CD8-positive, alpha-beta memory T cell (primary cell): ENCODE data around the gene PLCG2. TPM values are rescaled to one million over a fixed set of nuclear protein-coding genes. Genes with fewer than 3 reads are reported as not detected.
A peak's percentile ranks its signal among the peaks of the same experiment; 100 is the strongest.

ENCODE experiments used
- CTCF ChIA-PET: fragments of 350-600 bp; sonication (Branson Sonifier 250); formaldehyde crosslinking; loops from one replicate; lab custom pipeline; 2021; ENCODE audit warnings: antibody characterized with exemption; lab: Charles Lee
- POLR2A ChIA-PET: fragments of 350-600 bp; sonication (Branson Sonifier 250); formaldehyde crosslinking; loops from one replicate; lab custom pipeline; 2021; ENCODE audit warnings: antibody characterized with exemption; lab: Charles Lee
- DNase-seq, 5 donors: peaks; one replicate each; pipeline versions ENCODE4 v3.0.0 to v3.0.0-alpha.2; 2020 to 2022; ENCODE audit warnings: mixed read lengths in 1 of 5
- H3K27ac ChIP-seq: one replicate; pipeline ENCODE4 v1.7.0; 2013; ENCODE audit warnings: low read depth, mild to moderate bottlenecking, low read length, moderate library complexity
- H3K27me3 ChIP-seq: 2 replicates; pipeline ENCODE4 v1.7.0; 2013; ENCODE audit warnings: low read length, mild to moderate bottlenecking; ENCODE audit not compliant: insufficient read depth, poor library complexity, severe bottlenecking
- H3K36me3 ChIP-seq: 2 replicates; pipeline ENCODE4 v1.7.0; 2013; ENCODE audit warnings: mild to moderate bottlenecking, low read length, moderate library complexity; ENCODE audit not compliant: insufficient read depth
- H3K4me1 ChIP-seq: 2 replicates; pipeline ENCODE4 v1.7.0; 2013; ENCODE audit warnings: mild to moderate bottlenecking, low read length, moderate library complexity; ENCODE audit not compliant: insufficient read depth
- H3K4me3 ChIP-seq: 2 replicates; pipeline ENCODE4 v1.7.0; 2013; ENCODE audit warnings: mild to moderate bottlenecking, low read length
- H3K9me3 ChIP-seq: 2 replicates; pipeline ENCODE4 v1.7.0; 2013; ENCODE audit warnings: mild to moderate bottlenecking, low read length
- H3K27ac Mint-ChIP-seq, 8 donors: one replicate each; pipeline ENCODE4 v1.8.0; 2020 to 2021; ENCODE audit warnings: mixed read lengths in 8 of 8, mild to moderate bottlenecking in 6 of 8, inconsistent platforms in 3 of 8, moderate library complexity in 3 of 8
- H3K27me3 Mint-ChIP-seq, 2 donors: one replicate each; pipeline ENCODE4 v1.8.0; 2020 to 2021; ENCODE audit warnings: mixed read lengths in 2 of 2, mild to moderate bottlenecking in 1 of 2, moderate library complexity in 1 of 2
- H3K36me3 Mint-ChIP-seq, 3 donors: one replicate each; pipeline ENCODE4 v1.8.0; 2020 to 2021; ENCODE audit warnings: mixed read lengths in 3 of 3, inconsistent platforms in 1 of 3, mild to moderate bottlenecking in 1 of 3
- H3K4me1 Mint-ChIP-seq, 3 donors: one replicate each; pipeline ENCODE4 v1.8.0; 2020 to 2021; ENCODE audit warnings: mixed read lengths in 3 of 3, inconsistent platforms in 1 of 3, mild to moderate bottlenecking in 1 of 3
- H3K4me3 Mint-ChIP-seq, 7 donors: one replicate each; pipeline ENCODE4 v1.8.0; 2020 to 2021; ENCODE audit warnings: mixed read lengths in 7 of 7, mild to moderate bottlenecking in 6 of 7, moderate library complexity in 4 of 7, inconsistent platforms in 2 of 7
- H3K9me3 Mint-ChIP-seq, 5 donors: one replicate each; pipeline ENCODE4 v1.8.0; 2020 to 2022; ENCODE audit warnings: mixed read lengths in 5 of 5, mild to moderate bottlenecking in 3 of 5, moderate library complexity in 2 of 5, inconsistent platforms in 1 of 5
- polyA plus RNA-seq: library from polyadenylated mRNA; unstranded; fragments of 300-500 nt; fragmentation: Illumina TruSeq; gene quantifications from one replicate; pipeline ENCODE4 v1.2.3, GENCODE V29; 2021
- total RNA-seq, 2 experiments: library from RNA; stranded (reverse); gene quantifications; one replicate each; pipeline ENCODE4 v1.2.3, GENCODE V29; 2021

PLCG2 gene
- total and polyA plus RNA-seq, 3 experiments from 2014 or later: 5.4 to 16.2 (median 14.2) TPM

DNA sequence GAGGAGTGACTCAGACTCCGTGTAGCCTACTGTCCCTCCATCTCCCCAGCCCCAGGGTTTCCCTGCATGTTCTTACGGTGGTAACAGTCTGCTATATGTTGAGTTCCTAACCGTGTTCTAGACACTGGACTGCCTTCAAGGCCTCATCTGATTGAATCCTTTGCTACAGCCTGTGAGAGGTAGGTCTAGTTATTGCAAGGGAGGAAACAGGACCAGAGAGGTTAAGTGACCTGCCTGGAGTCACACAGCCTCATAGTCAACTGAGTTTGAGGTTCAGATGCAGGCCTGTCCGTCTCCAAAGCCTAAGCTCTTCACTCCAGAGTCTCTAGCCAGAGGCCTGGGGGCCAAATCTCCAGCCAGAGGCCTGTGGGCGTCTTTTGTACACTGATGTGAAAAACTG, 134.1 kb downstream of the PLCG2 start:
- Mint-ChIP-seq H3K9me3 (no peaks in the 10 kb centered on the region), H3K27ac (peak overlapping the region in 1 of 8 donors; percentile 61), H3K4me3 (no peak overlapping the region), H3K27me3 (no peaks in the 10 kb centered on the region), H3K4me1 (no peaks in the 10 kb centered on the region), H3K36me3 (peaks cover 0 to 34% (median 0%) of the 10 kb centered on the region in 3 donors)
- Histone ChIP-seq H3K36me3 (no peaks in the 10 kb centered on the region), H3K4me1 (no peaks in the 10 kb centered on the region), H3K4me3 (no peak overlapping the region), H3K27ac (no peak overlapping the region), H3K27me3 (no peaks in the 10 kb centered on the region), H3K9me3 (no peaks in the 10 kb centered on the region)
- no peak for DNase-seq
- ChIA-PET POLR2A (no interaction called here), CTCF (no interaction called here)

DNA sequence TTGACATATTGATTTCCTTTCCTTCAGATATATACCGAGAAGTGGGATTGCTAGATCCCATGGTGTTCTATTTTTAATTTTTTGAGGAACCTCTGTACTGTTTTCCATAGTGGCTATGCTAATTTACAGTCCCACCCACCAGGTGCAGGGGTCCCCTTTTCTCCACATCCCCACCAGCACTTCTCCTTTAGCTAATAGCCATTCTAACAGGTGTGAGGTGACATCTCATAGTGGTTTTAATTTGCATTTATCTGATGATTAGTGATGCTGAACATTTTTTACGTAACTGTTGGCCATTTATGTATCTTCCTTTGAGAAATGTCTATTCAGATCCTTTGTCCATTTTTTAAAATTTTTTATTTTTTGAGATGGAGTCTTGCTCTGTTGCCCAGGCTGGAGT, 138.3 kb downstream of the PLCG2 start:
- ChIA-PET CTCF (no interaction called here), POLR2A (no interaction called here)
- no peaks in the 10 kb centered on the region for H3K9me3 Mint-ChIP-seq
- H3K27ac Mint-ChIP-seq: peak overlapping the region in 1 of 8 donors; percentile 63
- H3K4me1 Mint-ChIP-seq: no peaks in the 10 kb centered on the region
- Histone ChIP-seq H3K27ac (no peak overlapping the region), H3K9me3 (no peaks in the 10 kb centered on the region), H3K36me3 (no peaks in the 10 kb centered on the region), H3K4me1 (no peaks in the 10 kb centered on the region), H3K4me3 (no peak overlapping the region), H3K27me3 (no peaks in the 10 kb centered on the region)
- H3K36me3 Mint-ChIP-seq: peaks cover 0 to 57% (median 13%) of the 10 kb centered on the region in 3 donors
- no peak for DNase-seq
- no peaks in the 10 kb centered on the region for H3K27me3 Mint-ChIP-seq
- no peak overlapping the region for H3K4me3 Mint-ChIP-seq

DNA sequence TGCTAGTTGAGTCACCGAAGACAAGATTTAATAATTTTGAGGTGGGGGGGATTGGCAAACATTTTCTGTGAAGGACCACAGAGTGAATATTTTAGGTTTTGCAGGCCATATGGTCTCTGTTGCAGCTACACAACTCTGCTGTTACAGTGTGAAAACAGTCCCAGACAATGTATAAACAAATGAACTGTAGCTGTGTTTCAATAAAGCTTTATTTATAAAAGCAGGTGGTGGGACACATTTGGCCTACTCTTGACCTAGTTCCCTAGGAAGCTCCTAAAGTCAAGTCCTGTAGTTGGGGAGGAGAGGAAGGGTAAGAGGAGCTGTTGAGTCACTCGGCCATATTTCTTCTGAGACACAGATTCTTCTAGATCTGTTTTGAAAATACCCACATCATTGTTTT, 139.8 kb downstream of the PLCG2 start:
- no peaks in the 10 kb centered on the region for H3K36me3 ChIP-seq
- Mint-ChIP-seq H3K4me3 (no peak overlapping the region), H3K36me3 (peaks cover 0 to 55% (median 13%) of the 10 kb centered on the region in 3 donors), H3K9me3 (no peaks in the 10 kb centered on the region), H3K4me1 (no peaks in the 10 kb centered on the region), H3K27ac (no peak overlapping the region), H3K27me3 (no peaks in the 10 kb centered on the region)
- H3K9me3 ChIP-seq: no peaks in the 10 kb centered on the region
- ChIA-PET POLR2A (no interaction called here), CTCF (no interaction called here)
- H3K4me3 ChIP-seq: no peak overlapping the region
- no peaks in the 10 kb centered on the region for H3K4me1 ChIP-seq
- H3K27me3 ChIP-seq: no peaks in the 10 kb centered on the region
- no peak overlapping the region for H3K27ac ChIP-seq
- no peak for DNase-seq

DNA sequence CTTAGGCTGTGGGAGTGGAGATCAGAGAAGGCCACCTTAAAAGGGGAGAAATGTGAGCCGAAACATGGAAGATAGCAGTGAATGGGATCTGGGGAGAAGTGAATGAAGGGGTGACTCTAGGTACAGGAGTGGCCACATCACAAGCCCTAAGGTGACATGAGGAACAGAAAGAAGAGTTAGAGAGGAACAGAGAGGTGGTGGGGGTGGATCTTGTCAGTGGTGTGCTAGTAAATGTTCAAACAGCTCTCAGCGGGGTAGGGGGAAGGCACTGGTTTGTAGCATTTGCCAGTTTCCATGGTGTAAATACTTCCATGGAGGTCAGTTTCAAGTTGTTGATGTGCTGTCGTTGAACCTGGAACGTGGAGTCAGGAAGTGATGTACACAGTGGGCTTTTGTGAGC, 141.4 kb downstream of the PLCG2 start:
- Histone ChIP-seq H3K27me3 (no peaks in the 10 kb centered on the region), H3K27ac (no peak overlapping the region), H3K36me3 (no peaks in the 10 kb centered on the region), H3K9me3 (no peaks in the 10 kb centered on the region), H3K4me3 (no peak overlapping the region), H3K4me1 (no peaks in the 10 kb centered on the region)
- POLR2A ChIA-PET: no interaction called here
- no peak for DNase-seq
- H3K36me3 Mint-ChIP-seq: peaks cover 0 to 50% (median 13%) of the 10 kb centered on the region in 3 donors
- H3K27ac Mint-ChIP-seq: no peak overlapping the region
- no peaks in the 10 kb centered on the region for H3K4me1 Mint-ChIP-seq
- H3K27me3 Mint-ChIP-seq: peaks cover 0 to 1% of the 10 kb centered on the region in 2 donors
- CTCF ChIA-PET: no interaction called here
- no peak overlapping the region for H3K4me3 Mint-ChIP-seq
- no peaks in the 10 kb centered on the region for H3K9me3 Mint-ChIP-seq

DNA sequence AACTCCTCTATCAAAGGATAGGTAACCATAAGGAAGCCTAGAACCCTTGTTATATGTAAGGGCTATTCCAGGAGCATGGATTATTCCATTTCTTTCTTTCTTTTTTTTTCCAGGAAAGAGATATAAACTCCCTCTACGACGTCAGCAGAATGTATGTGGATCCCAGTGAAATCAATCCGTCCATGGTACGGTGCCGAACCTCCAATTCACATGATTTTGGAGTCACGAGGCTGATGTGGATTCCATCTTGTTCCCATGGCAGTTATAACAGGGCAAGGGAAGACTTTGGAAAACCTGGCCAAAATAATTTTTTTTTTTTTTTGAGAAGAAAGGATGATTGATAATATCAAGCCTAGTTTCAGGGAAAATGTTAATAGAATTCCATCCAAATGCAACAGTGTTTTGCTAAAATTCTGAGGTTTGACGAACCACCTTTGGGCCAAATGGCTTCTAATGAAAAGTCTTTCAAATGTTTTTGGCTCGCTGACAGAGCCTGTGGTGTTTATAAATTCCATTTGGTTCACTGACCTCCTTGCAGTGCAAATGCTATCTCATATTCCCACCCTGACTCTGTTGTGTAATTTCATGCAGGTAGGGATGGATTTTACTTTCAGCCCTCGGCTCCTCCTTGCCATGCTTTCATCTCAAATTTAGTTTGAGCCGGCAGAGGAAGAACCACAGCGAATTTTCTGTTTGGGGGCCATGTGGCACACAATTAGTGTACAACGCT, 142.2 kb downstream of the PLCG2 start:
- POLR2A ChIA-PET: no interaction called here
- Histone ChIP-seq H3K36me3 (no peaks in the 10 kb centered on the region), H3K27me3 (no peaks in the 10 kb centered on the region), H3K4me3 (no peak overlapping the region), H3K4me1 (no peaks in the 10 kb centered on the region), H3K27ac (no peak overlapping the region), H3K9me3 (no peaks in the 10 kb centered on the region)
- H3K27ac Mint-ChIP-seq: no peak overlapping the region
- H3K36me3 Mint-ChIP-seq: peaks cover 0 to 55% (median 13%) of the 10 kb centered on the region in 3 donors
- no peak for DNase-seq
- H3K4me3 Mint-ChIP-seq: no peak overlapping the region
- H3K4me1 Mint-ChIP-seq: no peaks in the 10 kb centered on the region
- CTCF ChIA-PET: no interaction called here
- no peaks in the 10 kb centered on the region for H3K9me3 Mint-ChIP-seq
- peaks cover 0 to 1% of the 10 kb centered on the region in 2 donors for H3K27me3 Mint-ChIP-seq

DNA sequence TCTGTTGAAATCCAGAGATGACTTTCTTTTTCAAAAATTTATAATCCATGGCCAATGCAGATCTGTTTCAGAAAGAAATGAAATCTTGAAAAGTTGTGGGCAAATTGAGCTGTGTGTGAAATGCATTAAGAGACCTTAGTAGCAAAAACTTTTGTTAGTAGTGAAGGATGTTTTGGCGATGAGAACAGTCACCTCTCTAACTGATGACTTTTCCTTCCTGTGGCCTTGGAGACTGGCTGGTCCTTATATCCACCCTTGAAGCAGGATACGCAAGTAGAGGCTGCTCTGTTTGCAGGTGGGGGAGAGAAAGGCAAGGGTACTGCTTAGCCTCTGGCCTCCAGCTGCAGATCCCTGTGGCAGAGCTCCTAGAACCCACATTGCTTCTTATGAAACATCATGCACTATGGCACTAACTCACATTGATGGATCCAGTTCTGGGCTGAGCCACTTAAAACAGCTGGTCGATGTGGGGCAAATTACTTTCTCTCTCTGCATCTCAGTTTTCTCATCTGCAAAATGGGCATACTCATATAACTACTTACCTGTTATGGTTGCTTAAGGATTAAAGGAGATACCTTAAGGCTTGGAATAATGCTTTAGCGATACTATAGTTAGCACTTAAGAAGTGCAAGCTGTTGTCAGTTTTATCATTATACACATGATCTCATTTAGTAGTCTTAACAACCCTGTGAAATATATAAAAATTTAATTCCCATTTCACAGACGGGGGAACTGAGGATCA, 142.9 kb downstream of the PLCG2 start:
- Histone ChIP-seq H3K36me3 (no peaks in the 10 kb centered on the region), H3K27ac (no peak overlapping the region), H3K4me1 (no peaks in the 10 kb centered on the region), H3K9me3 (no peaks in the 10 kb centered on the region), H3K4me3 (no peak overlapping the region), H3K27me3 (no peaks in the 10 kb centered on the region)
- peaks cover 0 to 1% of the 10 kb centered on the region in 2 donors for H3K27me3 Mint-ChIP-seq
- ChIA-PET POLR2A (no interaction called here), CTCF (no interaction called here)
- no peak for DNase-seq
- no peaks in the 10 kb centered on the region for H3K4me1 Mint-ChIP-seq
- no peaks in the 10 kb centered on the region for H3K9me3 Mint-ChIP-seq
- H3K36me3 Mint-ChIP-seq: peaks cover 0 to 57% (median 13%) of the 10 kb centered on the region in 3 donors
- peak overlapping the region in 1 of 8 donors; percentile 9 for H3K27ac Mint-ChIP-seq
- no peak overlapping the region for H3K4me3 Mint-ChIP-seq

DNA sequence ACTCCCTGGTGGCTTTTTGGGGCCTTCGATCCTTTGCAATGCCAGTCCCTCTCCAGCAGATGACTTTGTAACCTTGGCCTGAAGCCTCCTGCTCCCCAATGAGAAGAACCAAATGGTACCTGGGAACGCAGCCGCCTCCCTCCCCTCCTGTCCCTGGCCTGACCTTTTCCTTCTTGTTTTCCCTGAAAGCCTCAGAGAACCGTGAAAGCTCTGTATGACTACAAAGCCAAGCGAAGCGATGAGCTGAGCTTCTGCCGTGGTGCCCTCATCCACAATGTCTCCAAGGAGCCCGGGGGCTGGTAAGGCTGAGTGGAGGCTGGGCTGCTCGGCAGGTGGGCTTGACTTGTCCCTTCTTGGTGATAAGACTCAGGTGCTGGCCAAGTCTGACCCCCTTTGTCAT, 144.2 kb downstream of the PLCG2 start:
- Histone ChIP-seq H3K4me1 (no peaks in the 10 kb centered on the region), H3K9me3 (no peaks in the 10 kb centered on the region), H3K36me3 (no peaks in the 10 kb centered on the region), H3K4me3 (no peak overlapping the region), H3K27ac (no peak overlapping the region), H3K27me3 (no peaks in the 10 kb centered on the region)
- peaks cover 0 to 1% of the 10 kb centered on the region in 2 donors for H3K27me3 Mint-ChIP-seq
- DNase-seq: no peak
- H3K4me3 Mint-ChIP-seq: no peak overlapping the region
- peak overlapping the region in 1 of 8 donors; percentile 92 for H3K27ac Mint-ChIP-seq
- peaks cover 0 to 70% (median 13%) of the 10 kb centered on the region in 3 donors for H3K36me3 Mint-ChIP-seq
- POLR2A ChIA-PET: no interaction called here
- H3K9me3 Mint-ChIP-seq: no peaks in the 10 kb centered on the region
- CTCF ChIA-PET: no interaction called here
- no peaks in the 10 kb centered on the region for H3K4me1 Mint-ChIP-seq

DNA sequence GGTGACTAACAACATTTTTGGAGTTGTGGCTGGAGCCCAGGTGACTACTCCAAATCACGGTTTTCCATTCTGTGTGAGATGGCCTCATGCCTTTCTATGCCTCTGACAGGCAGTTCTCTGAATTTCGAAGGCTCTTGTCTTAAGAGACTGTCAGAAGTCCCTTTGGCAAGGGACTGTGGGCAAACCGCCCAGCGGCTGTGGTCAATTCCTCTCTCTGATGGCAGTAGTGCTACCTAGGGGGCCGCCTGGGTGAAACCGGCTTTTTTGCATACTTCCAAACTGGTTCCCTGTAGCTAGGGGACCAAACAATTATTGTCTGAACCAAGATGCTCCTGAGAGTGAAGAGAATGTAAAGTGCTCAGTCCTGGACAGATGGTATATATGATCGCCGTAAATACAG, 145.9 kb downstream of the PLCG2 start:
- no peak overlapping the region for H3K4me3 Mint-ChIP-seq
- no peaks in the 10 kb centered on the region for H3K9me3 ChIP-seq
- H3K27ac Mint-ChIP-seq: no peak overlapping the region
- peaks cover 0 to 1% of the 10 kb centered on the region in 2 donors for H3K27me3 Mint-ChIP-seq
- DNase-seq: no peak
- H3K4me1 Mint-ChIP-seq: peaks cover 0 to 5% (median 0%) of the 10 kb centered on the region in 3 donors
- H3K36me3 ChIP-seq: no peaks in the 10 kb centered on the region
- no peak overlapping the region for H3K27ac ChIP-seq
- ChIA-PET POLR2A (no interaction called here), CTCF (no interaction called here)
- H3K9me3 Mint-ChIP-seq: no peaks in the 10 kb centered on the region
- no peak overlapping the region for H3K4me3 ChIP-seq
- H3K27me3 ChIP-seq: no peaks in the 10 kb centered on the region
- no peaks in the 10 kb centered on the region for H3K4me1 ChIP-seq
- peaks cover 0 to 68% (median 4%) of the 10 kb centered on the region in 3 donors for H3K36me3 Mint-ChIP-seq
